ENCODE measurements around the gene TMEM164. TPM values are rescaled to one million over a fixed set of nuclear protein-coding genes. Genes with fewer than 3 reads are reported as not detected.

The TMEM164 gene
- polyA plus RNA-seq, 1 experiment: 12.9 TPM

GRCh38 chrX:110012818-110013485, 10.0 kb downstream of the TMEM164 start:
- no peaks in the 10 kb centered on the region for H3K27me3 ChIP-seq (ENCODE audit: control insufficient read depth, insufficient read depth, low read length)
- CTCF ChIA-PET: no interaction called here
- H3K27ac ChIP-seq (ENCODE audit: low read depth, low read length): no peak overlapping the region
- H3K4me3 ChIP-seq (ENCODE audit: low read depth, low read length): no peak overlapping the region
- no peak for DNase-seq (ENCODE audit: low read depth, low spot score)
- no peaks in the 10 kb centered on the region for H3K9me3 ChIP-seq (ENCODE audit: control insufficient read depth, insufficient read depth, low read length)
- no peak for TF ChIP-seq CTCF (IDR thresholded peaks at IDR 0.05; ENCODE audit: low read depth, low read length)
- POLR2A ChIA-PET: no interaction called here

- no peak for DNase-seq (ENCODE audit: low read depth, low spot score)
- CTCF ChIA-PET: no interaction called here
- Histone ChIP-seq H3K4me3 (ENCODE audit: low read depth, low read length) (no peak overlapping the region), H3K27me3 (ENCODE audit: control insufficient read depth, insufficient read depth, low read length) (no peaks in the 10 kb centered on the region), H3K9me3 (ENCODE audit: control insufficient read depth, insufficient read depth, low read length) (no peaks in the 10 kb centered on the region), H3K27ac (ENCODE audit: low read depth, low read length) (no peak overlapping the region)
- POLR2A ChIA-PET: no interaction called here
- no peak for TF ChIP-seq CTCF (IDR thresholded peaks at IDR 0.05; ENCODE audit: low read depth, low read length)
These were observed 11.1 kb downstream of the TMEM164 start for GRCh38 chrX:110013968-110014367.

- ChIA-PET POLR2A (no interaction called here), CTCF (no interaction called here)
- Histone ChIP-seq H3K4me3 (ENCODE audit: low read depth, low read length) (no peak overlapping the region), H3K9me3 (ENCODE audit: control insufficient read depth, insufficient read depth, low read length) (no peaks in the 10 kb centered on the region), H3K27ac (ENCODE audit: low read depth, low read length) (no peak overlapping the region), H3K27me3 (ENCODE audit: control insufficient read depth, insufficient read depth, low read length) (no peaks in the 10 kb centered on the region)
- DNase-seq (ENCODE audit: low read depth, low spot score): no peak
- TF ChIP-seq CTCF (IDR thresholded peaks at IDR 0.05; ENCODE audit: low read depth, low read length): no peak
These were observed 12.1 kb downstream of the TMEM164 start for GRCh38 chrX:110015032-110015431.

- TF ChIP-seq CTCF (IDR thresholded peaks at IDR 0.05; ENCODE audit: low read depth, low read length): no peak
- H3K4me3 ChIP-seq (ENCODE audit: low read depth, low read length): no peak overlapping the region
- no peak overlapping the region for H3K27ac ChIP-seq (ENCODE audit: low read depth, low read length)
- no peaks in the 10 kb centered on the region for H3K27me3 ChIP-seq (ENCODE audit: control insufficient read depth, insufficient read depth, low read length)
- DNase-seq (ENCODE audit: low read depth, low spot score): no peak
- H3K9me3 ChIP-seq (ENCODE audit: control insufficient read depth, insufficient read depth, low read length): no peaks in the 10 kb centered on the region
- ChIA-PET POLR2A (no interaction called here), CTCF (no interaction called here)
These were observed 13.0 kb downstream of the TMEM164 start for GRCh38 chrX:110015915-110016314.

GRCh38 chrX:110020536-110020935, 17.6 kb downstream of the TMEM164 start:
- ChIA-PET CTCF (interaction anchor here (0.6 to 0.7 kb wide), 2 partner anchors 25 to 135 kb away, joined by 3 to 12 read pairs; no protein-coding TSS in a partner anchor), POLR2A (no interaction called here)
- Histone ChIP-seq H3K27ac (ENCODE audit: low read depth, low read length) (no peak overlapping the region), H3K4me3 (ENCODE audit: low read depth, low read length) (no peak overlapping the region), H3K27me3 (ENCODE audit: control insufficient read depth, insufficient read depth, low read length) (no peaks in the 10 kb centered on the region), H3K9me3 (ENCODE audit: control insufficient read depth, insufficient read depth, low read length) (no peaks in the 10 kb centered on the region)
- TF ChIP-seq CTCF (IDR thresholded peaks at IDR 0.05; ENCODE audit: low read depth, low read length): no peak
- DNase-seq (ENCODE audit: low read depth, low spot score): no peak
